ENCODE results near the gene NPEPL1.

NPEPL1 gene

DNA sequence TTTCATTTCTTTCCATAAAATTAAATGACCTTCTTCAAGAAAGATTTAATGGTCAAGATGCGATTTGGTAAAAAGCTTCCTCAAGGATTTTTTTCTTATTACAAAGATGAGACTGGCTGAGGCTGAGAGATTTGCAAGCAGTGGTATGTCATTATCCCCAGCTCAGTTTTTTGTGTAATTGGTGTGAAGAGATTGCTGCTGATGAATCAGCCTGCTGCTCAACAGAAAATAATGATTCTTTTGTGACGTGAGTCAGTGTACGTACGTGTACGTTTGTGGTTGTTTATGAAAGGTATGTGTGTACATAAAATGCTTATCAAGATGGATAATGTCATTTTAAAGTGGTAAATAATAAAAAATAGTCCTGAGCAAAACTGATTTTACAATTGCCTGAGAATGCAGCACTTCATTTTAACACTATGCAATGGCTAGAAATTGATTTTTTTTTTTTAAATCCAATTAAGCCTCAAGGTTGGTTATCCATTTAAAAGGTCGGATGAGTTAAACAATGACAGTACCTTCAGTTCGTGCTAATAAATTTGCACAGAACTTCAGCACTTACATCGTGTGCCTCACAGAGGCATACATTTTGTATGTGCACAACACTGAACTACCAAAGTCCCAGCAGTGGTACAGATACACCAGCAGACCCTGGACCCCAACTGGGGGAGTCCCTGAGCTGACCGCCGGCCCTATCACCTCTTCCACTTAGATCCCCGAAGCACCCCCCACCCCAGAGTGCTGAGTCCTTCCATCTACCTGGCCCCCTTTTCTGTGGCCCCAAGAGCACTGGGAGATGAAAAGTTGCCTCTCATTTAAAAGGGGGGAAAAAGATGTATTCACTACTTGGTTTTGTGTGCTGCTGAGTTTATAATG lies 9.7 kb upstream of the NPEPL1 start:
- H3K36me3 Mint-ChIP-seq (ENCODE audit: low read depth) = peaks cover 64% of the 10 kb centered on the region
- H3K27ac Mint-ChIP-seq = no peak overlapping the region
- intact Hi-C loops (cut with micrococcal nuclease) = no loop called here
- no peaks in the 10 kb centered on the region for H3K9me3 Mint-ChIP-seq
- no peak overlapping the region for H3K4me3 Mint-ChIP-seq
- H3K4me1 Mint-ChIP-seq (ENCODE audit: low read depth) = no peaks in the 10 kb centered on the region
- no peaks in the 10 kb centered on the region for H3K27me3 Mint-ChIP-seq

DNA sequence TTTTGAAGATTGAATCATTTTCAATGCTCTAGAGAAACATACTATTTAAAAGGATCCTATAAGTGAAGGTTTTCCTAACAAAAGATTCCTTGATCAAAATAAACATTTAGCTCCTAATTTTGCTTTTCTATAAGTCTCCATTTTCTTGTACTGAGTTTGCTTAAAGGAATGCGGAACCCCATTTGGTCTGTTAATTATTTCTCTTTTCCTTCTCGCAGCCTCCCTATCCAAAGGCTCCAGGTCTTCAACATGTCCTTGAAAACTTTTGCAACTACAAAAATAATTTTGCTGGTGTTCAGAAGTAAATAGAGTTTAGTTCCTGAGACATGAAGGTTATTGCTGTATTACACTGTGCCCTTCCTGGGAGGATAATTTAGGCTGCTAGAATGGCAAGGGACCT lies 8.3 kb upstream of the NPEPL1 start:
- no peak overlapping the region for H3K27ac Mint-ChIP-seq
- peaks cover 62% of the 10 kb centered on the region for H3K36me3 Mint-ChIP-seq (ENCODE audit: low read depth)
- H3K9me3 Mint-ChIP-seq = no peaks in the 10 kb centered on the region
- intact Hi-C loops (cut with micrococcal nuclease) = no loop called here
- H3K27me3 Mint-ChIP-seq = no peaks in the 10 kb centered on the region
- no peak overlapping the region for H3K4me3 Mint-ChIP-seq
- H3K4me1 Mint-ChIP-seq (ENCODE audit: low read depth) = peaks cover 13% of the 10 kb centered on the region

DNA sequence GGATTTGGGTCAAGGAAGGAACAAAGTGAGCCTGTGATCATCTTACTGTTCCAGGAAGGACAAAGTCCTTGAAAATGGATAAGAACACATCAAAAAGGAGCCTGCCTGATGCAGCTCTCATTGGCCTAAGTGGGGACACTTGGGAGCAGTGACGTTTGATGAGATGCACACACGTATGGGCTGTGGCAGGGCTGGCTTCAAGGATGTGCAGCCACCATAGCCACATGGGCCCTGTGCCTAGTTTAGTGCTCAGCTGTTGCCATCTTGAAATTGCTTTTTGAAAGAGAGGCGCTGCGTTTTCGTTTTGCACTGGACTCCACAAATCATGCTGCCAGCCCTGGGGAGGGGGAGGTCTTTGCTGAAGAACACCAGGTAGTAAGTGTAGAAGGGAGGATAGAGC lies 6.6 kb upstream of the NPEPL1 start:
- Mint-ChIP-seq H3K36me3 (ENCODE audit: low read depth) (peaks cover 48% of the 10 kb centered on the region), H3K9me3 (no peaks in the 10 kb centered on the region), H3K27ac (no peak overlapping the region), H3K4me1 (ENCODE audit: low read depth) (peaks cover 24% of the 10 kb centered on the region), H3K4me3 (no peak overlapping the region), H3K27me3 (no peaks in the 10 kb centered on the region)
- intact Hi-C loops (cut with micrococcal nuclease) = no loop called here

DNA sequence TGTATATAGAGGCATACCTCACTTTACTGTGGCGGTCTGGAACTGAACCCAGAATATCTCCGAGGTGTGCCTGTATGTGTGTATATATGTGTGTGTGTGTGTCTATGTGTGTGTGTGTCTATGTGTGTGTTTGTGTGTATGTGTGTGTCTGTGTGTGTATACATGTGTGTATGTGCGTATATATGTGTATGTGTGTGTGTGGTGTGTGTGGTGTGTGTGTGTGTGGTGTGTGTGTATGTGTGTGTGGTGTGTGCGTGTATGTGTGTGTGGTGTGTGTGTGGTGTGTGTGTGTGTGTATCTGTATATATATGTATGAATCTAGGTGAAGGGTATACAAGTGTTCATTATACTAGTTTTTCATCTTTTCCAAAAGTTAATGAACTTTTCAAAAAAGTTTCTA lies 4.2 kb upstream of the NPEPL1 start:
- intact Hi-C loops (cut with micrococcal nuclease) = no loop called here
- H3K27me3 Mint-ChIP-seq = no peaks in the 10 kb centered on the region
- H3K27ac Mint-ChIP-seq = peak overlapping the region; percentile 65
- no peak overlapping the region for H3K4me3 Mint-ChIP-seq
- peaks cover 35% of the 10 kb centered on the region for H3K36me3 Mint-ChIP-seq (ENCODE audit: low read depth)
- H3K4me1 Mint-ChIP-seq (ENCODE audit: low read depth) = peaks cover 35% of the 10 kb centered on the region
- H3K9me3 Mint-ChIP-seq = no peaks in the 10 kb centered on the region

DNA sequence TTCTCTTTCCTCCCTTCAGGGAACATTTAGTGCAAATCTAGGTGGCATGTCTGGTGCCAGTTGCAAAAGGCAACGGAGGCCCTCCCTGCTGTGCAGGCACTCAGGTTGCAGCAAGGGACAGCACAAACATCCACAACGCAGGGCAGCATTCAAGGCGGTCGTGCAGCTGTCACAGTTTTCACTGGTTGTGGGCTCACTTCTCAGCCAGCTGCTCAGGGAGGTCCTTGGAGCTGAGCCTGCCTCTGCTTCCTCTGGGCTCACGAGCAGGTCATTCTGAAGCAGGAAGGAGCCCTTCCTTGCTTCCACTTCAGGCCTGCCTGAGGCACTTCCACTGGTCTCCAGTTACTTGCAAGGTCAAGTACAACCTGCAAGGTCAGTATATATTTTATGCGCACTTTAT lies 3.8 kb upstream of the NPEPL1 start:
- Mint-ChIP-seq H3K27ac (peak overlapping the region; percentile 65), H3K4me3 (no peak overlapping the region), H3K36me3 (ENCODE audit: low read depth) (peaks cover 35% of the 10 kb centered on the region), H3K9me3 (no peaks in the 10 kb centered on the region), H3K27me3 (no peaks in the 10 kb centered on the region), H3K4me1 (ENCODE audit: low read depth) (peaks cover 35% of the 10 kb centered on the region)
- intact Hi-C loops (cut with micrococcal nuclease) = no loop called here

DNA sequence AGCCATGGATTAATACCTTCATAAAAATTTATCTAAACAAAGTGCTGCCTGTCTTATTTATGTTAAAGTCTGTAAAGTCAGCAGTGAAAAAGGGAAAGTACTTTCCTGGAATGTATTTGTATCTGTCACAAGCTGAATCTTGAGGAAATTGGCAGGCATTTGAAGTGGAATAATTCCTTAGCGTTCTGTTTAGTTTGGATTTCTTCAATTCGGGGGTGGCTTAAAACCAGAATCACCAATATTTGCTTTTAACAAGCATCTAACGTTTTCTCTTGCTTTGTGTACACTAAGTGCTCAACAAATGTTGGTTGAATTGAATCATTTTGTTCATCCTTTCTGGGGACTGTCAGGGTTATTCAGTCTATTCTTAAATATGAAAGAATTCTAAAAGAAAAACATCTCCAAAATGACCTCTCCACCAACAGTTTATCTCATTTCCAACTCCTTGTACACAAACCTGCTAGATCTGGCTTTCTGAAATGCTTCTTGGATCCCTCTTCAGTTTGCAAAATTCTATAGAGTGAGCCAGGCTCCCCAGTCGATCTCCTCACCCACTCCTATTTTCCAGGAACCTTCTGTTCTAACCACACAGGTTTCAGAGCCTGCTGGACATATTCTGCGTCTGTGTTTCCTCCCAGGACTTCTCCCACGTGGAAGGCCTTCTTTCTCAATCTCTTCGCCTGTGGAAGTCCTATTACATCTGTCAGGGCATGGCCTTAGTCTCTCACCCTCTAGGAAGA lies 2.0 kb upstream of the NPEPL1 start:
- peak overlapping the region; percentile 97 for H3K27ac Mint-ChIP-seq
- H3K36me3 Mint-ChIP-seq (ENCODE audit: low read depth) = peaks cover 20% of the 10 kb centered on the region
- H3K4me3 Mint-ChIP-seq = no peak overlapping the region
- no peaks in the 10 kb centered on the region for H3K27me3 Mint-ChIP-seq
- H3K9me3 Mint-ChIP-seq = no peaks in the 10 kb centered on the region
- peaks cover 35% of the 10 kb centered on the region for H3K4me1 Mint-ChIP-seq (ENCODE audit: low read depth)
- intact Hi-C loops (cut with micrococcal nuclease) = no loop called here

DNA sequence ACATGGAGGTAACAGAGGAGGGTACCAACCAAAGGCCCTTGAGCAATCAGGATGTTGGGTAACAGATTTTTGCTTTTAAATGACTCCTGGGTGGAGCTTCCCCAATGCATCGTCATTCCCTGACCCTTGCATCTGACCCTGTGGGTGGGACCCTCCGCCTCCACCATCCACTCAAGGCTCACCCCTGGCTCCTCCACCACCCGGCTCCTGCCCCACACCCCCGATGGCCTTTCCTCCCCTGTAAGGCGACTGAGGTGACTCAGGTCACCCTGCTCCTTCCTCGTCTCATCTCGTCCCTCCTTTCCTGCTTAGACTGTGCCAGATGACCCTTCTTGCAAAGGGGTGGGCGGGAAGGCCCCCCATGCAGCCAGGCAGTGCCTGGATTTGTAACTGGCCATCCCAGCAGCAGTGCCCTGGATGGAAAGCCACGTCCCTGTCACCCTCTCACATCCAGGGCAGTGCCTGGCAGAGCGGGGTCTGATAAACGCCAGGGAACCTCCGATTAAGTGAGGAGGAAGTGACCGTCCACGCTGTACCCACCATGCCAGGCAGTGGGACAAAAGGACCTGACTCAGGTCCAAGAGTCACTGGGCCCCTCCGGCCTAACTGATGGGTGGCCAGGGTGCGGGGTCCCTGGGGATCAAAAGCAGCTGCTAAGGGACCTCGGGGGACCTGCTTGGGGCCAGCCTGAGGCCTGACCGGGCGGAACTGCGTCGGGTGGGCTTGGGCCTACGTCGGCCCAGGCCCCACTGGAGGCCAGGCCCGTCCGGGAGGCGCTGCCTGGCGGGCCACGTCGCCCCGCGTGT lies 624 bp upstream of the NPEPL1 start:
- H3K27ac Mint-ChIP-seq = peak overlapping the region; percentile 97
- intact Hi-C loops (cut with micrococcal nuclease) = loop anchor here (1.0 kb wide), 1 partner anchor 41 kb away; the partner anchor contains the start of gene STX16
- peak overlapping the region; percentile 52 for H3K4me3 Mint-ChIP-seq
- peaks cover 35% of the 10 kb centered on the region for H3K4me1 Mint-ChIP-seq (ENCODE audit: low read depth)
- H3K36me3 Mint-ChIP-seq (ENCODE audit: low read depth) = peaks cover 11% of the 10 kb centered on the region
- H3K9me3 Mint-ChIP-seq = no peaks in the 10 kb centered on the region
- H3K27me3 Mint-ChIP-seq = no peaks in the 10 kb centered on the region

DNA sequence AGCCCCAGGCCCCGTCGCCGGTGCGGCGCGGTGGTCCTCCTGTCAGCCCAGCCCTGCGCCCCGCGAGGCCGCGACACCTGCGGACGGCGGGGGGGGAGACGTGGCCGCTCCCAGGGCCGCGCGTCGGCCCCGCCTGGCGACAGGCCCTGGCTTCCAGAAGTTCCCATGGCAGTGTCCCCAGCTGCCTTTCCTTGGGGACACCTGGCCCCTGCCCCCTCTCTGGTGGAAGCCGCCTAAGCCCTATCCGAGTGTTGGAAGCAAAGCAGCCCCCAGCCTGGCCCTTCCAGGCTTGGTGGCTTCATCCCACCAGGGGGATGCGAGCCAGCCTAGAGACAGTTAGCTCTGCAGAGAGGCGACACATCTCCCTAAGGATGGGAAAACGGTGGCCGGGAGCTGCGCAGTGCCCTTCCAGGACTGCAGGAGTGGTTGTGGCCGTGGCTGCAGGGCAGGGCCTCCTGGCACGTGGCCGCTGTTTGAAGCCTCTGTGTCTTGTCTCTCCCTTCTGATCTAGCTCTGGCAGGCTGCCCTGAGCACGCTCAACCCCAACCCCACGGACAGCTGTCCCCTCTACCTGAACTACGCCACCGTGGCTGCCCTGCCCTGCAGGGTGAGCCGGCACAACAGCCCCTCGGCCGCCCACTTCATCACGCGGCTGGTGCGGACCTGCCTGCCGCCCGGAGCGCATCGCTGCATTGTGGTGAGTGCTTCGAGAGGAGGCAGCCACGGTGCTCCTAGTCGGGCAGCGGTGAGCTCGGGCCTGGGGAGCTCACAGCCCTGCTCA lies 816 bp downstream of the NPEPL1 start:
- no peaks in the 10 kb centered on the region for H3K9me3 Mint-ChIP-seq
- H3K27me3 Mint-ChIP-seq = no peaks in the 10 kb centered on the region
- H3K27ac Mint-ChIP-seq = peak overlapping the region; percentile 77
- peaks cover 10% of the 10 kb centered on the region for H3K36me3 Mint-ChIP-seq (ENCODE audit: low read depth)
- H3K4me3 Mint-ChIP-seq = peak overlapping the region; percentile 75
- intact Hi-C loops (cut with micrococcal nuclease) = no loop called here
- peaks cover 31% of the 10 kb centered on the region for H3K4me1 Mint-ChIP-seq (ENCODE audit: low read depth)

DNA sequence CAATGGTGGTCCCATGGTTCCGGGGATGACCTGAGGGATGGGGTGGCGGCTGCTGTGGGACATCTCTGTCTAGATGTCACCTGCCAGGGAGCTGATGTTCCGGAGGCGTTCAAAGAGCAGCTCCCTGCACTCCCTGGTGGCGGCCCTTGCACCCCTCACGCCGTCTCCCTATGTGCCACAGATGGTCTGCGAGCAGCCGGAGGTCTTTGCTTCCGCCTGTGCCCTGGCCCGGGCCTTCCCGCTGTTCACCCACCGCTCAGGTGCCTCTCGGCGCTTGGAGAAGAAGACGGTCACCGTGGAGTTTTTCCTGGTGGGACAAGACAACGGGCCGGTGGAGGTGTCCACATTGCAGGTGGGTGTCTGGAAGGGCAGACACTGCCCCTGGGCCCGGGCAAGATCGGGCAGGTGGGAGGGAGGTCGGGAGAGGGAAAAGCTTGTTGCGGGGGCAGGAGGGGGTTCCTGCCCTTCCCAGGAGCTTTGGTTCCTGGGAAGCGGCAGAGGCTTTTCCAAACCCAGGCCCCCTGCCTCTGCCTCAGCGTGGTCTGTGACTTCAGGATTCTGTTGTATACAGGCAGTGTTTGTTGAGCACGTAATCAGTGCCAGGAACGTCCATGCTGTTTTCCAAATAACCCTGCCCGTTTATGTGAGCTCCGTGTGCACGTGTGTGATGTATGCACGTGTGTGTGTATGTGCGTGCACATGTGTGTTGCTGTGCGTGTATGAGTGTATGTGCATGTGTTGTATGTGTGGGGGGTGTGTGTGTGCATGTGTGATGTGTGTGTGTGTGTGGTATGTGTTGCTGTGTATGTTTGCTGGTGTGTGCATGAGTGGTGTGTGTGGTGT lies 1.9 kb downstream of the NPEPL1 start:
- H3K4me1 Mint-ChIP-seq (ENCODE audit: low read depth) = peaks cover 20% of the 10 kb centered on the region
- no peaks in the 10 kb centered on the region for H3K27me3 Mint-ChIP-seq
- H3K36me3 Mint-ChIP-seq (ENCODE audit: low read depth) = no peaks in the 10 kb centered on the region
- no peaks in the 10 kb centered on the region for H3K9me3 Mint-ChIP-seq
- intact Hi-C loops (cut with micrococcal nuclease) = no loop called here
- H3K4me3 Mint-ChIP-seq = no peak overlapping the region
- H3K27ac Mint-ChIP-seq = no peak overlapping the region

DNA sequence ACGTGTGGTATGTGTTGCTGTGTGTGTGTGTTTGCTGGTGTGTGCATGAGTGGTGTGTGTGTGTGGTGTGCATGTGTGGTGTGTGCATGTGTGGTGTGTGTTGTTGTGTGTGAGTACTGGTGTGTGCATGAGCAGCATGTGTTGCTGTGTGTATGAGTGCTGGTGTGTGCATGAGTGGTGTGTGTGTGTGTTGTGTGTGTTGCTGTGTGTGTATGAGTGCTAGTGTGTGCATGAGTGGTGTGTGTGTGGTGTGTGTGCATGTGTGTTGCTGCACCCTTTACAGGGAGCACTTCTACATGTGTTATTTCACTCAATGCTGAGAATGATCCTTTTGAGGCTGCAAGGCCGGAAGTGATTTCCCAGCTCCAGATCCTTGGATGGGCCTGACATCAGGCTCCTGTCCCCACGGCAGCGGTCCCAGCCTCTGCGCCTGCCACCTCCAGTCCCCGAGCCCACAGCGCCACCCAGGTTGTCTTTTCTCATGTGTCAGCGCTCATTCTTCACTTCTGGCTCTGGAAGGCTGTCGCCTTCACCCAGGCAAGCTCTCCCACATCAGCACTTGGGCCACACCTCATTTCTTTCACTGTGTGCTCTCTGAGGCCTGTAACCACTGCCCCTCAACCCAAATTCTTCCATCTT lies 2.6 kb downstream of the NPEPL1 start:
- Mint-ChIP-seq H3K4me1 (ENCODE audit: low read depth) (peaks cover 16% of the 10 kb centered on the region), H3K27me3 (no peaks in the 10 kb centered on the region), H3K9me3 (no peaks in the 10 kb centered on the region), H3K27ac (no peak overlapping the region), H3K36me3 (ENCODE audit: low read depth) (no peaks in the 10 kb centered on the region), H3K4me3 (no peak overlapping the region)
- intact Hi-C loops (cut with micrococcal nuclease) = no loop called here

DNA sequence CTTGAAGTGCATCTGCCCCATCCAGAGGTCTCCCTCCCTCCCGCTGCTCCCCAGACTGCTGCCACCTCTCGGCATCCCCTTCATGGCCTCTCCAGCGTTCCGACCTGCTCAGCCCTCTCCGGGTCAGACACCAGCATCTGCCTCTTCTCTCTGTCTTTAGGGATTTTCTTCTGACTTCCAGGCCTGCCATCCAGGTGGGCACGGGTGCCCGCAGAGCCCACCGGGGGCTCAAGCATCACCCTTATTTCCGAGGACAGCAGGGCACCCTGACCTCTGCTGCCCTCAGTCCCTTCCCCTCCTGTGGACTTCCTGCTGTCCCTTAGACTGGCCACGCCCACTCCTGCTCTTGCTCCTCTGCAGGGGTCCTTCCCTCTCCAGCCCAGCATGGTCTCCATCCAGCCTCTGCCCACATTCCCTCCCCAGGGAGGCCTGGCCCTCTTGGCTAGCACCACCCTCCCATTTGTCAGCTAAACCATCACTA lies 3.3 kb downstream of the NPEPL1 start:
- Mint-ChIP-seq H3K36me3 (ENCODE audit: low read depth) (no peaks in the 10 kb centered on the region), H3K27ac (no peak overlapping the region), H3K27me3 (no peaks in the 10 kb centered on the region), H3K4me1 (ENCODE audit: low read depth) (peaks cover 12% of the 10 kb centered on the region), H3K4me3 (no peak overlapping the region), H3K9me3 (no peaks in the 10 kb centered on the region)
- intact Hi-C loops (cut with micrococcal nuclease) = no loop called here

DNA sequence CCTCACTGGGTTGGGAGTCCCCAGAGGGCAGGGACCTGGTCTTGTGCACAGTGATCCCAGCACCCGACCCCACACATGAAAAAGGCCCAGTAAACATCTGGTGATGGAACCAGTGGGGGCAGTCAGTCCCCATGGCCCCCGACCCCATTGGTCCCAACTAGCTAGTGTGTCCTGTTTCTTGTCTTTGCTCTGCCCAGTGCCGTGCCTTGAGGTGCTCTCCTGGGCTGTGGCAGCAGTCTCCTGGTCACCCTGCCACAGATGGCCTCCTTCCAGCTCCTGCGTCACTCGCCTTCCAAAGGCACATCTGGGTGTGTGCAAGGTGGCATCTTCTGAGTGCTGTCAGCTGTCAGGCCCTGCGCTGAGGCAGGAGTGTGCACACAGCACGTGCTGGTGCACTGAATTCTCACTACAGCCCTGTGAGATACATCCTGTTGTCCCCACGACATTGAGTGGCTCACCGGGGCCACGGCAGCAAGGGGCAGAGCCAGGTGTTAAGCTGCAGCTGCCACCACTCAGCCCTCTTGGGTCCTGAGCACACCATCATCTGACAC lies 3.9 kb downstream of the NPEPL1 start:
- Mint-ChIP-seq H3K4me1 (ENCODE audit: low read depth) (peaks cover 7% of the 10 kb centered on the region), H3K27me3 (no peaks in the 10 kb centered on the region), H3K27ac (no peak overlapping the region), H3K36me3 (ENCODE audit: low read depth) (no peaks in the 10 kb centered on the region), H3K4me3 (no peak overlapping the region), H3K9me3 (no peaks in the 10 kb centered on the region)
- intact Hi-C loops (cut with micrococcal nuclease) = no loop called here

Data from dendritic cell treated with granulocyte-macrophage colony-stimulating factor and Interleukin-4, amounts not matched to agents 40 ng/mL and 50 ng/mL, for 4 days (primary cell).